HL-60 (cell line): ENCODE measurements around the gene CAMTA1.

ENCODE experiments used
- SPI1 ChIP-seq: IDR thresholded peaks from 2 replicates; pipeline ENCODE4 v1.6.1; 2012; ENCODE audit warnings: low read depth, mild to moderate bottlenecking, borderline replicate concordance
- TF ChIP-seq, protein P1 (sequence below): IDR thresholded peaks from one replicate; pipeline ENCODE4 v1.5.1; 2011; ENCODE audit warnings: low read length, control low read depth, inconsistent platforms; ENCODE audit not compliant: insufficient read depth

- TF ChIP-seq, protein P1, sequence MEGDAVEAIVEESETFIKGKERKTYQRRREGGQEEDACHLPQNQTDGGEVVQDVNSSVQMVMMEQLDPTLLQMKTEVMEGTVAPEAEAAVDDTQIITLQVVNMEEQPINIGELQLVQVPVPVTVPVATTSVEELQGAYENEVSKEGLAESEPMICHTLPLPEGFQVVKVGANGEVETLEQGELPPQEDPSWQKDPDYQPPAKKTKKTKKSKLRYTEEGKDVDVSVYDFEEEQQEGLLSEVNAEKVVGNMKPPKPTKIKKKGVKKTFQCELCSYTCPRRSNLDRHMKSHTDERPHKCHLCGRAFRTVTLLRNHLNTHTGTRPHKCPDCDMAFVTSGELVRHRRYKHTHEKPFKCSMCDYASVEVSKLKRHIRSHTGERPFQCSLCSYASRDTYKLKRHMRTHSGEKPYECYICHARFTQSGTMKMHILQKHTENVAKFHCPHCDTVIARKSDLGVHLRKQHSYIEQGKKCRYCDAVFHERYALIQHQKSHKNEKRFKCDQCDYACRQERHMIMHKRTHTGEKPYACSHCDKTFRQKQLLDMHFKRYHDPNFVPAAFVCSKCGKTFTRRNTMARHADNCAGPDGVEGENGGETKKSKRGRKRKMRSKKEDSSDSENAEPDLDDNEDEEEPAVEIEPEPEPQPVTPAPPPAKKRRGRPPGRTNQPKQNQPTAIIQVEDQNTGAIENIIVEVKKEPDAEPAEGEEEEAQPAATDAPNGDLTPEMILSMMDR = no peak
- TF ChIP-seq SPI1 = no peak
These were observed 310.2 kb downstream of the CAMTA1 start for GRCh38 chr1:7095343-7095964.
